IMR-90 (cell line): ENCODE measurements around the gene C10orf95. TPM values are rescaled to one million over a fixed set of nuclear protein-coding genes. Genes with fewer than 3 reads are reported as not detected.

Experiments used
- ATAC-seq: fragments of 200-7000 bp; cut with Tn5 transposase; 2 replicates; pipeline ENCODE4 v1.9.1; 2020; ENCODE audit warnings: low read depth, mild to moderate bottlenecking, moderate library complexity
- BruUV-seq: library from RNA; stranded (reverse); fragments of 400-500 nt; replicated peaks from 2 replicates; lab custom pipeline; 2021; lab: Mats Ljungman, UMichigan
- CTCF ChIA-PET: fragments of 300-600 bp; formaldehyde crosslinking; extraction: SDS; loops from one replicate; lab custom pipeline; 2021; ENCODE audit warnings: antibody characterized with exemption; lab: Yijun Ruan, JAX
- POLR2A ChIA-PET: fragments of 300-600 bp; sonication (Branson Sonifier 250); formaldehyde crosslinking; loops from one replicate; lab custom pipeline; 2022; ENCODE audit warnings: antibody characterized with exemption; ENCODE audit not compliant: unreplicated experiment; lab: Charles Lee
- DNase-seq: peaks from one replicate; pipeline ENCODE4 v3.0.0; 2013
- H2AFZ ChIP-seq: replicated peaks from 2 replicates; pipeline ENCODE3; 2013; ENCODE audit warnings: low read length, mild to moderate bottlenecking; ENCODE audit not compliant: poor library complexity
- H2AK5ac ChIP-seq: 2 replicates; pipeline ENCODE4 v1.6.1; 2013; ENCODE audit warnings: low read depth, low read length, inconsistent platforms
- H2AK9ac ChIP-seq: replicated peaks from 2 replicates; pipeline ENCODE3; 2013; ENCODE audit warnings: mild to moderate bottlenecking, low read depth, low read length, moderate library complexity; ENCODE audit not compliant: poor library complexity
- H2BK120ac ChIP-seq: 2 replicates; pipeline ENCODE4 v1.6.1; 2013; ENCODE audit warnings: low read depth, low read length, inconsistent platforms
- H2BK15ac ChIP-seq: 3 replicates; pipeline ENCODE4 v1.6.1; 2013; ENCODE audit warnings: low read depth, low read length, inconsistent platforms
- H2BK20ac ChIP-seq: 2 replicates; pipeline ENCODE4 v1.6.1; 2013; ENCODE audit warnings: low read depth, mild to moderate bottlenecking, inconsistent platforms, low read length, moderate library complexity
- H2BK5ac ChIP-seq: 2 replicates; pipeline ENCODE4 v1.6.1; 2013; ENCODE audit warnings: mild to moderate bottlenecking, low read depth, low read length, inconsistent platforms; ENCODE audit not compliant: poor library complexity, severe bottlenecking
- H3K14ac ChIP-seq: replicated peaks from 2 replicates; pipeline ENCODE4 v1.6.1; 2013; ENCODE audit warnings: low read depth, low read length, inconsistent platforms
- H3K18ac ChIP-seq: 2 replicates; pipeline ENCODE4 v1.6.1; 2013; ENCODE audit warnings: low read depth, low read length, control low read depth
- H3K23ac ChIP-seq: 2 replicates; pipeline ENCODE4 v1.6.1; 2013; ENCODE audit warnings: low read depth, low read length, inconsistent platforms
- H3K27ac ChIP-seq: 2 replicates; pipeline ENCODE4 v1.5.1; 2013; ENCODE audit warnings: mild to moderate bottlenecking, control low read depth, low read length; ENCODE audit not compliant: insufficient read depth
- H3K27me3 ChIP-seq: 2 replicates; pipeline ENCODE4 v1.6.1; 2013; ENCODE audit warnings: low read length; ENCODE audit not compliant: control insufficient read depth, insufficient read depth
- H3K36me3 ChIP-seq: 2 replicates; pipeline ENCODE4 v1.6.1; 2013; ENCODE audit warnings: low read length, mixed read lengths; ENCODE audit not compliant: control insufficient read depth, insufficient read depth
- H3K4ac ChIP-seq: 2 replicates; pipeline ENCODE4 v1.6.1; 2013; ENCODE audit warnings: low read depth, low read length, inconsistent platforms
- H3K4me1 ChIP-seq: 2 replicates; pipeline ENCODE4 v1.6.1; 2013; ENCODE audit warnings: low read length, mixed read lengths; ENCODE audit not compliant: control insufficient read depth, insufficient read depth
- H3K4me2 ChIP-seq: 2 replicates; pipeline ENCODE4 v1.6.1; 2013; ENCODE audit warnings: low read depth, mild to moderate bottlenecking, control low read depth, low read length, moderate library complexity
- H3K4me3 ChIP-seq: 2 replicates; pipeline ENCODE4 v1.5.1; 2013; ENCODE audit warnings: low read depth, mild to moderate bottlenecking, control low read depth, low read length, moderate library complexity; ENCODE audit not compliant: insufficient read depth
- H3K56ac ChIP-seq: 2 replicates; pipeline ENCODE4 v1.6.1; 2013; ENCODE audit warnings: low read length, inconsistent platforms; ENCODE audit not compliant: insufficient read depth; ENCODE audit errors: extremely low read depth
- H3K79me1 ChIP-seq, 2 experiments: 2 replicates each; pipeline ENCODE4 v1.6.1; 2013; ENCODE audit warnings: low read length in 2 of 2, inconsistent platforms in 1 of 2, low read depth in 1 of 2
- H3K9ac ChIP-seq: 2 replicates; pipeline ENCODE4 v1.6.1; 2013; ENCODE audit warnings: low read depth, low read length, control low read depth
- H3K9me1 ChIP-seq: 2 replicates; pipeline ENCODE4 v1.6.1; 2013; ENCODE audit warnings: low read length, inconsistent platforms; ENCODE audit not compliant: insufficient read depth
- H3K9me3 ChIP-seq: 2 replicates; pipeline ENCODE4 v1.6.1; 2013; ENCODE audit warnings: low read length; ENCODE audit not compliant: control insufficient read depth, insufficient read depth
- H4K20me1 ChIP-seq: 2 replicates; pipeline ENCODE4 v1.6.1; 2013; ENCODE audit warnings: low read length, inconsistent platforms; ENCODE audit not compliant: insufficient read depth
- H4K5ac ChIP-seq: 2 replicates; pipeline ENCODE4 v1.6.1; 2013; ENCODE audit warnings: mild to moderate bottlenecking, low read depth, low read length, control low read depth
- H4K8ac ChIP-seq, 2 experiments: 2 replicates each; pipeline ENCODE4 v1.6.1; 2013; ENCODE audit warnings: low read depth in 2 of 2, low read length in 2 of 2, control low read depth in 1 of 2, inconsistent platforms in 1 of 2
- H4K91ac ChIP-seq: 2 replicates; pipeline ENCODE4 v1.6.1; 2013; ENCODE audit warnings: low read depth, low read length, inconsistent platforms; ENCODE audit not compliant: insufficient read depth
- BHLHE40 ChIP-seq: fragments of 150-350 bp; IDR thresholded peaks from 2 replicates; pipeline ENCODE4 v1.6.1; 2016; ENCODE audit warnings: mild to moderate bottlenecking, low read depth, low read length
- CEBPB ChIP-seq: IDR thresholded peaks from 2 replicates; pipeline ENCODE4 v1.6.1; 2012; ENCODE audit warnings: low read depth, low read length, improper control_type of control experiment
- CHD1 ChIP-seq: IDR thresholded peaks from 2 replicates; pipeline ENCODE4 v1.6.1; 2012; ENCODE audit warnings: low read depth, low read length, improper control_type of control experiment
- MAFK ChIP-seq: IDR thresholded peaks from 2 replicates; pipeline ENCODE4 v1.6.1; 2012; ENCODE audit warnings: low read depth, low read length, improper control_type of control experiment
- MAZ ChIP-seq: IDR thresholded peaks from 2 replicates; pipeline ENCODE4 v1.6.1; 2012; ENCODE audit warnings: low read depth, mild to moderate bottlenecking, low read length, improper control_type of control experiment, moderate library complexity, borderline replicate concordance
- NFE2L2 ChIP-seq: fragments of 150-350 bp; IDR thresholded peaks from 2 replicates; pipeline ENCODE4 v1.6.1; 2016; ENCODE audit warnings: low read depth, mild to moderate bottlenecking, low read length
- POLR2A ChIP-seq: IDR thresholded peaks from 2 replicates; pipeline ENCODE4 v1.6.1; 2012; ENCODE audit warnings: mild to moderate bottlenecking, low read depth, low read length
- RAD21 ChIP-seq: IDR thresholded peaks from 2 replicates; pipeline ENCODE4 v1.6.1; 2012; ENCODE audit warnings: low read length, improper control_type of control experiment
- RCOR1 ChIP-seq: IDR thresholded peaks from 2 replicates; pipeline ENCODE4 v1.6.1; 2012; ENCODE audit warnings: mild to moderate bottlenecking, low read length, improper control_type of control experiment; ENCODE audit not compliant: insufficient replicate concordance
- RFX5 ChIP-seq: IDR thresholded peaks from 2 replicates; pipeline ENCODE4 v1.8.0; 2012; ENCODE audit warnings: low read depth, mild to moderate bottlenecking, low read length, moderate library complexity
- SMC3 ChIP-seq: fragments of 150-350 bp; IDR thresholded peaks from 2 replicates; pipeline ENCODE4 v1.6.1; 2016; ENCODE audit warnings: low read depth, mild to moderate bottlenecking, antibody characterized with exemption, low read length, moderate library complexity
- WGBS, 2 experiments: methylation state at CpG; one replicate each; pipeline versions ENCODE4 v1.1.5 to v1.1.7; 2013; ENCODE audit warnings: missing lambda C conversion rate in 2 of 2; ENCODE audit not compliant: insufficient read length in 1 of 2; ENCODE audit errors: extremely low coverage in 2 of 2; 5-methylcytosine and 5-hydroxymethylcytosine counted together
- dilution Hi-C: fragments of 300-500 bp; cut with HindIII; formaldehyde crosslinking; loops from one replicate; pipeline ENCODE4 v1.14.3; 2018; ENCODE audit warnings: low sequenced_read_pairs; ENCODE audit not compliant: unreplicated experiment
- in situ Hi-C: fragments of 300-500 bp; cut with MboI; formaldehyde crosslinking; loops from 3 replicates; pipeline ENCODE4 v1.14.3; 2019; ENCODE audit warnings: low sequenced_read_pairs, inconsistent platforms, mixed read lengths
- intact Hi-C: fragments of 100-400 bp; cut with micrococcal nuclease; formaldehyde crosslinking; loops from 2 replicates; pipeline ENCODE4 v1.10.0; 2022
- polyA plus RNA-seq, 3 experiments: library from polyadenylated mRNA; depleted of rRNA; stranded (reverse); fragments of >200 nt; gene quantifications; 2 replicates each; pipeline ENCODE4 v1.2.3, GENCODE V29; 2012; ENCODE audit warnings: low replicate concordance in 1 of 3
- total RNA-seq: library from RNA; depleted of rRNA; stranded (reverse); fragments of >200 nt; gene quantifications from 2 replicates; pipeline ENCODE4 v1.2.3, GENCODE V29; 2012
- TF ChIP-seq, protein P1 (sequence below): fragments of 150-350 bp; IDR thresholded peaks from 2 replicates; pipeline ENCODE4 v1.6.1; 2017; ENCODE audit warnings: mild to moderate bottlenecking, antibody characterized with exemption, low read length, low read depth
- TF ChIP-seq, protein P2 (sequence below): conservative IDR thresholded peaks from 2 replicates; pipeline ENCODE4 v1.5.1; 2012; ENCODE audit warnings: mild to moderate bottlenecking, low read depth, low read length, improper control_type of control experiment
- TF ChIP-seq, protein P3 (sequence below): fragments of 150-350 bp; IDR thresholded peaks from 2 replicates; pipeline ENCODE4 v1.6.1; 2016; ENCODE audit warnings: low read depth, mild to moderate bottlenecking, low read length, moderate library complexity, borderline replicate concordance

Gene C10orf95
- total and polyA plus RNA-seq, 2 of the 4 experiments (the other 2 are of a cell fraction) = not detected

DNA sequence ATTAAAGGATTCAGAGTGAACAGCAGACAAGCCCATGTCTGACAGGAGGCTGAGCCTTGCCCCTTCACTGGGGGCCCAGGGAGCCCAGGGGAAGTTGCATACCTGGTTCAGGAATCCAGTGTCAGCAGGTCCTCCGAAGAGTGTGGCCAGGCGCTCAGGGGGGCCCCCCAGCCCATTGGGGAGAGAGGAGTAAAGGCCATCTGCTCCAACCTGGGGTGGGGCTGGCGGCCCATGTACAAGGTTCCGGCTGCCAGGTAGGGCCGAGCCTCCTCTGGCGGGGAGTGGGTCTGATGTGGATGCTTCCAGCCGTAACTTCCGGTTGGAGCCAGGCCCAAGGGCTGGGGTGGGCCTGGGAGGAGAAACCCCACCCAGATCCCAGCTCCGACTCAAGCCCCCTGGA lies 35.1 kb downstream of the C10orf95 start:
- Histone ChIP-seq H3K9me3 (no peaks in the 10 kb centered on the region), H3K18ac (no peak overlapping the region), H3K27ac (no peak overlapping the region), H4K5ac (no peak overlapping the region), H3K79me1 (no peaks in the 10 kb centered on the region), H2BK15ac (no peak overlapping the region), H3K4me2 (no peak overlapping the region), H2BK5ac (no peak overlapping the region), H3K9ac (no peak overlapping the region), H3K56ac (no peak overlapping the region), H3K4ac (no peak overlapping the region), H2BK120ac (no peak overlapping the region), H3K9me1 (peaks cover 9% of the 10 kb centered on the region; the same call in 1 of the 2 replicates), H2AK5ac (no peak overlapping the region), H3K4me1 (peaks cover 5% of the 10 kb centered on the region), H3K36me3 (no peaks in the 10 kb centered on the region), H3K27me3 (peaks cover 59% of the 10 kb centered on the region), H4K20me1 (no peaks in the 10 kb centered on the region), H3K14ac (no peak overlapping the region), H2AK9ac (no peak overlapping the region), H2BK20ac (no peak overlapping the region), H3K23ac (no peak overlapping the region), H4K8ac (no peak overlapping the region), H3K4me3 (no peak overlapping the region), H4K91ac (no peak overlapping the region), H2AFZ (no peak overlapping the region)
- no TSS peak for BruUV-seq
- TF ChIP-seq RAD21 = no peak
- no peak for TF ChIP-seq BHLHE40
- no peak for TF ChIP-seq MAFK
- TF ChIP-seq NFE2L2 = no peak
- no peak for TF ChIP-seq CHD1
- TF ChIP-seq, protein P1, sequence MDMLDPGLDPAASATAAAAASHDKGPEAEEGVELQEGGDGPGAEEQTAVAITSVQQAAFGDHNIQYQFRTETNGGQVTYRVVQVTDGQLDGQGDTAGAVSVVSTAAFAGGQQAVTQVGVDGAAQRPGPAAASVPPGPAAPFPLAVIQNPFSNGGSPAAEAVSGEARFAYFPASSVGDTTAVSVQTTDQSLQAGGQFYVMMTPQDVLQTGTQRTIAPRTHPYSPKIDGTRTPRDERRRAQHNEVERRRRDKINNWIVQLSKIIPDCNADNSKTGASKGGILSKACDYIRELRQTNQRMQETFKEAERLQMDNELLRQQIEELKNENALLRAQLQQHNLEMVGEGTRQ = no peak
- TF ChIP-seq, protein P2, sequence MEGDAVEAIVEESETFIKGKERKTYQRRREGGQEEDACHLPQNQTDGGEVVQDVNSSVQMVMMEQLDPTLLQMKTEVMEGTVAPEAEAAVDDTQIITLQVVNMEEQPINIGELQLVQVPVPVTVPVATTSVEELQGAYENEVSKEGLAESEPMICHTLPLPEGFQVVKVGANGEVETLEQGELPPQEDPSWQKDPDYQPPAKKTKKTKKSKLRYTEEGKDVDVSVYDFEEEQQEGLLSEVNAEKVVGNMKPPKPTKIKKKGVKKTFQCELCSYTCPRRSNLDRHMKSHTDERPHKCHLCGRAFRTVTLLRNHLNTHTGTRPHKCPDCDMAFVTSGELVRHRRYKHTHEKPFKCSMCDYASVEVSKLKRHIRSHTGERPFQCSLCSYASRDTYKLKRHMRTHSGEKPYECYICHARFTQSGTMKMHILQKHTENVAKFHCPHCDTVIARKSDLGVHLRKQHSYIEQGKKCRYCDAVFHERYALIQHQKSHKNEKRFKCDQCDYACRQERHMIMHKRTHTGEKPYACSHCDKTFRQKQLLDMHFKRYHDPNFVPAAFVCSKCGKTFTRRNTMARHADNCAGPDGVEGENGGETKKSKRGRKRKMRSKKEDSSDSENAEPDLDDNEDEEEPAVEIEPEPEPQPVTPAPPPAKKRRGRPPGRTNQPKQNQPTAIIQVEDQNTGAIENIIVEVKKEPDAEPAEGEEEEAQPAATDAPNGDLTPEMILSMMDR = no peak
- no peak for TF ChIP-seq MAZ
- TF ChIP-seq, protein P3, sequence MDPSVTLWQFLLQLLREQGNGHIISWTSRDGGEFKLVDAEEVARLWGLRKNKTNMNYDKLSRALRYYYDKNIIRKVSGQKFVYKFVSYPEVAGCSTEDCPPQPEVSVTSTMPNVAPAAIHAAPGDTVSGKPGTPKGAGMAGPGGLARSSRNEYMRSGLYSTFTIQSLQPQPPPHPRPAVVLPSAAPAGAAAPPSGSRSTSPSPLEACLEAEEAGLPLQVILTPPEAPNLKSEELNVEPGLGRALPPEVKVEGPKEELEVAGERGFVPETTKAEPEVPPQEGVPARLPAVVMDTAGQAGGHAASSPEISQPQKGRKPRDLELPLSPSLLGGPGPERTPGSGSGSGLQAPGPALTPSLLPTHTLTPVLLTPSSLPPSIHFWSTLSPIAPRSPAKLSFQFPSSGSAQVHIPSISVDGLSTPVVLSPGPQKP = no peak
- TF ChIP-seq SMC3 = no peak
- no peak for TF ChIP-seq POLR2A
- TF ChIP-seq RCOR1 = no peak
- no peak for TF ChIP-seq CEBPB
- TF ChIP-seq RFX5 = no peak
- CTCF ChIA-PET = no interaction called here
- ATAC-seq (no peak), DNase-seq (no peak)
- no CpG with 5 or more reads among the region's 9 CpGs for WGBS, 2 experiments
- in situ Hi-C loops = no loop called here
- intact Hi-C loops = no loop called here
- POLR2A ChIA-PET = no interaction called here
- dilution Hi-C loops = no loop called here
